Vagina (tissue), 2 donors: ENCODE data around the gene ZNF528. TPM values are rescaled to one million over a fixed set of nuclear protein-coding genes. Genes with fewer than 3 reads are reported as not detected.

Experiments
- DNase-seq, 2 donors: peaks; one replicate each; pipeline ENCODE4 v3.0.0-alpha.2; 2017; ENCODE audit errors: extremely low spot score in 2 of 2
- H3K27ac ChIP-seq: fragments of 200-600 bp; sonication (generic); one replicate; pipeline ENCODE4 v1.5.1; 2019
- H3K27me3 ChIP-seq: fragments of 200-600 bp; sonication (generic); one replicate; pipeline ENCODE4 v1.5.1; 2019
- H3K36me3 ChIP-seq, 2 donors: fragments of 200-600 bp; sonication (generic); one replicate each; pipeline ENCODE4 v1.5.1; 2017 to 2019
- H3K4me1 ChIP-seq: fragments of 200-600 bp; sonication (generic); one replicate; pipeline ENCODE4 v1.5.1; 2019
- H3K4me3 ChIP-seq, 2 donors: fragments of 200-600 bp; sonication (generic); 1 replicate in 1 of 2; 2 replicates in 1 of 2; pipeline ENCODE4 v1.5.1; 2016 to 2019
- H3K9me3 ChIP-seq: fragments of 200-600 bp; sonication (generic); one replicate; pipeline ENCODE4 v1.5.1; 2019
- CTCF ChIP-seq, 3 experiments: fragments of 450-650 bp in 2 of 3; fragments of 200-600 bp in 1 of 3; sonication (generic) in 1 of 3; IDR thresholded peaks; one replicate each; pipeline ENCODE4 v1.5.1; 2017 to 2019; ENCODE audit warnings: antibody characterized with exemption in 3 of 3, mild to moderate bottlenecking in 2 of 3, moderate library complexity in 2 of 3
- POLR2A ChIP-seq, 2 donors: fragments of 450-650 bp; IDR thresholded peaks; one replicate each; pipeline ENCODE4 v1.6.1; 2017; ENCODE audit warnings: antibody characterized with exemption in 2 of 2, mild to moderate bottlenecking in 2 of 2, moderate library complexity in 2 of 2
- POLR2AphosphoS5 ChIP-seq, 2 donors: sonication (generic); formaldehyde crosslinking; IDR thresholded peaks; one replicate each; pipeline ENCODE4 v1.9.0; 2017; ENCODE audit warnings: antibody characterized with exemption in 2 of 2, mild to moderate bottlenecking in 2 of 2, low read depth in 1 of 2; ENCODE audit not compliant: insufficient read depth in 1 of 2
- intact Hi-C: fragments of 100-400 bp; cut with DNase I; formaldehyde crosslinking; loops from one replicate; pipeline ENCODE4 v1.15.1; 2023
- total RNA-seq: library from RNA; depleted of rRNA; stranded (reverse); fragments of >200 nt; gene quantifications from one replicate; pipeline ENCODE4 v1.2.3, GENCODE V29; 2016

ZNF528 gene
- total RNA-seq: 11.0 TPM

GRCh38 chr19:52397310-52398080 lies at the start of gene ZNF528:
TSS of gene ZNF528 (plus strand) at chr19:52397849. CDS start at chr19:52402014, 4,165 bp downstream.
- TF ChIP-seq POLR2AphosphoS5 (IDR thresholded peaks at IDR 0.05; ENCODE audit: insufficient read depth in 1 of 2, low read depth in 1 of 2) (peak; percentile 76 to 88), POLR2A (IDR thresholded peaks at IDR 0.05) (peak in 1 of 2 donors; percentile 21), CTCF (IDR thresholded peaks at IDR 0.05) (no peak)
- H3K27me3 ChIP-seq: no peaks in the 10 kb centered on the region
- H3K4me3 ChIP-seq: peak within 1 kb of the TSS; percentile 72 to 84
- H3K9me3 ChIP-seq: peaks cover 2% of the 10 kb centered on the region
- H3K36me3 ChIP-seq: peaks cover 0 to 55% of the 10 kb centered on the region in 2 donors
- no peak within 1 kb of the TSS for H3K27ac ChIP-seq
- peaks cover 19% of the 10 kb centered on the region for H3K4me1 ChIP-seq
- intact Hi-C loops: no loop called here
- peak in 1 of 2 donors; percentile 92 for DNase-seq

- H3K27ac ChIP-seq: no peak overlapping the region
- TF ChIP-seq POLR2AphosphoS5 (IDR thresholded peaks at IDR 0.05; ENCODE audit: insufficient read depth in 1 of 2, low read depth in 1 of 2) (no peak), POLR2A (IDR thresholded peaks at IDR 0.05) (no peak), CTCF (IDR thresholded peaks at IDR 0.05) (no peak)
- H3K27me3 ChIP-seq: no peaks in the 10 kb centered on the region
- no peak overlapping the region for H3K4me3 ChIP-seq
- intact Hi-C loops: no loop called here
- H3K4me1 ChIP-seq: no peaks in the 10 kb centered on the region
- peaks cover 0 to 53% of the 10 kb centered on the region in 2 donors for H3K36me3 ChIP-seq
- H3K9me3 ChIP-seq: no peaks in the 10 kb centered on the region
- no peak for DNase-seq
Measured at GRCh38 chr19:52351512-52351911, 46.1 kb upstream of the ZNF528 start.

GRCh38 chr19:52366414-52366824 lies 31.2 kb upstream of the ZNF528 start:
- H3K4me3 ChIP-seq: no peak overlapping the region
- intact Hi-C loops: no loop called here
- H3K27ac ChIP-seq: no peak overlapping the region
- peaks cover 31% of the 10 kb centered on the region for H3K9me3 ChIP-seq
- no peaks in the 10 kb centered on the region for H3K27me3 ChIP-seq
- peaks cover 0 to 16% of the 10 kb centered on the region in 2 donors for H3K36me3 ChIP-seq
- H3K4me1 ChIP-seq: peaks cover 12% of the 10 kb centered on the region
- no peak for DNase-seq
- no peak for TF ChIP-seq POLR2AphosphoS5 (IDR thresholded peaks at IDR 0.05; ENCODE audit: insufficient read depth in 1 of 2, low read depth in 1 of 2)
- TF ChIP-seq POLR2A (IDR thresholded peaks at IDR 0.05): no peak
- TF ChIP-seq CTCF (IDR thresholded peaks at IDR 0.05): no peak

- peak in 1 of 2 donors; percentile 88 for DNase-seq
- peaks cover 16% of the 10 kb centered on the region for H3K4me1 ChIP-seq
- TF ChIP-seq CTCF (IDR thresholded peaks at IDR 0.05) (no peak), POLR2A (IDR thresholded peaks at IDR 0.05) (peak in 1 of 2 donors; percentile 41), POLR2AphosphoS5 (IDR thresholded peaks at IDR 0.05; ENCODE audit: insufficient read depth in 1 of 2, low read depth in 1 of 2) (peak; percentile 80 to 94)
- peaks cover 24% of the 10 kb centered on the region for H3K9me3 ChIP-seq
- no peaks in the 10 kb centered on the region for H3K27me3 ChIP-seq
- H3K36me3 ChIP-seq: peaks cover 6 to 42% of the 10 kb centered on the region in 2 donors
- H3K27ac ChIP-seq: peak within 1 kb of the TSS; percentile 77
- peak within 1 kb of the TSS; percentile 63 to 85 for H3K4me3 ChIP-seq
- intact Hi-C loops: no loop called here
Measured at GRCh38 chr19:52369559-52370340, 27.9 kb upstream of the ZNF528 start, which contains the start of gene ZNF880. TSS of gene ZNF880 (plus strand) at chr19:52369923. CDS start at chr19:52369966, 43 bp downstream.
